Ascending aorta (tissue), 2 donors: ENCODE results near the gene BTN2A1. TPM values are rescaled to one million over a fixed set of nuclear protein-coding genes. Genes with fewer than 3 reads are reported as not detected.

ENCODE experiments used
- DNase-seq, 2 donors: peaks; one replicate each; pipeline ENCODE4 v3.0.0-alpha.2; 2019; ENCODE audit warnings: low spot score in 2 of 2
- H3K27ac ChIP-seq, 2 donors: fragments of 200-600 bp; sonication (generic); one replicate each; pipeline ENCODE4 v1.5.1; 2016 to 2017; ENCODE audit warnings: mild to moderate bottlenecking in 1 of 2
- H3K27me3 ChIP-seq: fragments of 200-600 bp; sonication (generic); one replicate; pipeline ENCODE4 v1.5.1; 2017
- H3K36me3 ChIP-seq, 2 donors: fragments of 200-600 bp; sonication (generic); one replicate each; pipeline ENCODE4 v1.5.1; 2016
- H3K4me1 ChIP-seq, 2 donors: fragments of 200-600 bp; sonication (generic); one replicate each; pipeline ENCODE4 v1.5.1; 2016 to 2017; ENCODE audit warnings: mild to moderate bottlenecking in 1 of 2
- H3K4me3 ChIP-seq, 2 donors: fragments of 200-600 bp; sonication (generic); one replicate each; pipeline ENCODE4 v1.5.1; 2016 to 2017; ENCODE audit warnings: mild to moderate bottlenecking in 1 of 2
- H3K9me3 ChIP-seq, 2 donors: fragments of 200-600 bp; sonication (generic); one replicate each; pipeline ENCODE4 v1.5.1; 2016
- intact Hi-C: fragments of 100-400 bp; cut with DNase I; formaldehyde crosslinking; loops from one replicate; pipeline ENCODE4 v1.15.1; 2023
- total RNA-seq: library from RNA; depleted of rRNA; stranded (reverse); fragments of >200 nt; gene quantifications from one replicate; pipeline ENCODE4 v1.1.0, GENCODE V29; 2016
- TF ChIP-seq, protein P1 (sequence below), 3 experiments: fragments of 200-600 bp in 2 of 3; fragments of 450-650 bp in 1 of 3; sonication (generic) in 2 of 3; IDR thresholded peaks; one replicate each; pipeline ENCODE4 v1.5.1; 2016 to 2019; ENCODE audit warnings: antibody characterized with exemption in 3 of 3, mild to moderate bottlenecking in 1 of 3, moderate library complexity in 1 of 3

The BTN2A1 gene
- total RNA-seq, 1 donor from 2014 or later: 8.3 TPM

DNA sequence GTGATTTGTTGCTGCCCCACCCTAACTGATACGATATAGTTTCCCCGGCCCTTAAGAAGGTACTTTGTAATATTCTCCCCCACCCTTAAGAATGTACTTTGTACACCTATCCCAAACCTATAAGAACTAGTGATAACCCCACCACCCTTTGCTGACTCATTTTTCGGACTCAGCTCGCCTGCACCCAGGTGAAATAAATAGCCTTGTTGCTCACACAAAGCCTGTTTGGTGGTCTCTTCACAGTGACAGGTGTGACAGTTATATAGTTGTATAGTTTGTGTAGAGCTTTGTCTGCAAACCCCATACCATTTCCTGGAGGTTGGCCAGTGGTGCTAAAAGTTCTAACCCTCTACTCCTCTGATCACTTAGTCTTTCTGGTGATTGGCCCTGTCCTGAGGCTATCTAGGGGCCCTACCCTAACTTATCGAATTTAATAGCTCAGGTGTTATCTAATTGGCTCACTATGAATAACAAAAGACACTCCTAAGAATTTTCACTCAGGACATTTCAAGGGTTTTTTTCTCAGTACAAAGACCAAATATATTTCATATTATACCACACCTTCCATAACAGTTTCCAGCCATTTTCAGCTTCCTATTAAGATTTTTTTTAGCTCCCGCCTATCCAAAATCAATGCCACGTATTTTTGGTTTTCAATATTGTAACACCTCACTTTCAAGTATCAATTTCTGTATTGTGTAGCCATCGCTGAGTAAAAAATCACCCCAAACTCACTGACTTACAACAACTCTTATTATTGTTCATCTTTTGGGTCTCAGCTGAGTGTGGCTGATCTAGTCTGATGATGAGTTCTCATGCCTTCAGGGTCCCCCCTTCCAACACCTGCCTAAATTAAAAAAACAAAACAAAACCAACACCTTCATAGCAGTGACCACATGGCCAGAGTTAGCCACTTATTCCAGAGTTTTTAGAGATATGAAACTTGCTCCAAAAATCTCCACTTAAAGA is 32.5 kb downstream of the BTN2A1 start:
- no peaks in the 10 kb centered on the region for H3K27me3 ChIP-seq
- no peaks in the 10 kb centered on the region for H3K9me3 ChIP-seq
- TF ChIP-seq, protein P1, sequence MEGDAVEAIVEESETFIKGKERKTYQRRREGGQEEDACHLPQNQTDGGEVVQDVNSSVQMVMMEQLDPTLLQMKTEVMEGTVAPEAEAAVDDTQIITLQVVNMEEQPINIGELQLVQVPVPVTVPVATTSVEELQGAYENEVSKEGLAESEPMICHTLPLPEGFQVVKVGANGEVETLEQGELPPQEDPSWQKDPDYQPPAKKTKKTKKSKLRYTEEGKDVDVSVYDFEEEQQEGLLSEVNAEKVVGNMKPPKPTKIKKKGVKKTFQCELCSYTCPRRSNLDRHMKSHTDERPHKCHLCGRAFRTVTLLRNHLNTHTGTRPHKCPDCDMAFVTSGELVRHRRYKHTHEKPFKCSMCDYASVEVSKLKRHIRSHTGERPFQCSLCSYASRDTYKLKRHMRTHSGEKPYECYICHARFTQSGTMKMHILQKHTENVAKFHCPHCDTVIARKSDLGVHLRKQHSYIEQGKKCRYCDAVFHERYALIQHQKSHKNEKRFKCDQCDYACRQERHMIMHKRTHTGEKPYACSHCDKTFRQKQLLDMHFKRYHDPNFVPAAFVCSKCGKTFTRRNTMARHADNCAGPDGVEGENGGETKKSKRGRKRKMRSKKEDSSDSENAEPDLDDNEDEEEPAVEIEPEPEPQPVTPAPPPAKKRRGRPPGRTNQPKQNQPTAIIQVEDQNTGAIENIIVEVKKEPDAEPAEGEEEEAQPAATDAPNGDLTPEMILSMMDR (IDR thresholded peaks at IDR 0.05): no peak
- H3K4me1 ChIP-seq: no peaks in the 10 kb centered on the region
- H3K36me3 ChIP-seq: no peaks in the 10 kb centered on the region
- no peak overlapping the region for H3K27ac ChIP-seq
- no peak for DNase-seq
- H3K4me3 ChIP-seq: no peak overlapping the region
- intact Hi-C loops: no loop called here

DNA sequence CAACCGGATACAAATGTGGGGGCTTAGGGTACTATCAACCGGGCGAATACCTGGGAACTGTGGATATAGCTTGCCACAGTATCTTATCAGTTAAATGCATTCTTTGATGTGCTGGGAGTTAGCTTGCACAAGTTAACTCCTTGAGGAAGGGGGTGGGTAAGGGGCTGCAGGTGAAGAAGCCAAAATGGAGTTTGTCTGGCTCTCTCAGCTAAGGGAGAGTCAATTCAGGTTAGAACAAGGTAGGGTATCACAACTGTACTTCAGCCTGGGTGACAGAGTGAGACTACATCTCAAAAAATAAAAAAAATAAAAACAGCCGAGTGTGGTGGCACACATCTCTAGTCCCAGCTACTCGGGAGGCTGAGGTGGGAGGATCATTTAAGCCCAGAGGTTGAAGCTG is 33.8 kb downstream of the BTN2A1 start:
- Histone ChIP-seq H3K36me3 (no peaks in the 10 kb centered on the region), H3K9me3 (no peaks in the 10 kb centered on the region)

DNA sequence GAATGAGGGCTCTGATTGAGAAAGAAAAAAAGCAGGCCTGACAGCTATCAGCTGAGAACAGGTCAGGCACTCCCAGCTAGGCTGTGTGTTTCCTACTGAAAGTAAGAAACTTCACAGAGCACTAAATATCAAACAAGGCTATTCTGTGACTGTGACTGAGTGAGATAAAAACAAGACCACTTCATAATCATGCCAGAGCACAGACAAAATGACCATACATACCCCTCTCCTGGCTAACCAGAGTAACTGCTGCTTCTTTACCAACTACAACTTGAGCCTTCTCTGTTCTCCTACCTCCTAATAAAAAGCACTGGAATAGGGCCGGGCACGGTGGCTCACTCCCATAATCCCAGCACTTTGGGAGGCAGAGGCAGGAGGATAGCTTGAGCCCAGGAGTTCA is 35.5 kb downstream of the BTN2A1 start:
- Histone ChIP-seq H3K36me3 (no peaks in the 10 kb centered on the region), H3K27me3 (no peaks in the 10 kb centered on the region), H3K4me3 (no peak overlapping the region), H3K4me1 (no peaks in the 10 kb centered on the region), H3K9me3 (no peaks in the 10 kb centered on the region), H3K27ac (no peak overlapping the region)
- TF ChIP-seq, protein P1 (IDR thresholded peaks at IDR 0.05): no peak
- intact Hi-C loops: no loop called here
- DNase-seq: no peak

More for the DNA sequence above, 33.8 kb downstream of the BTN2A1 start:
- Histone ChIP-seq H3K4me3 (no peak overlapping the region), H3K27me3 (no peaks in the 10 kb centered on the region), H3K4me1 (no peaks in the 10 kb centered on the region), H3K27ac (no peak overlapping the region)
- intact Hi-C loops: no loop called here
- TF ChIP-seq, protein P1 (IDR thresholded peaks at IDR 0.05): no peak
- no peak for DNase-seq

DNA sequence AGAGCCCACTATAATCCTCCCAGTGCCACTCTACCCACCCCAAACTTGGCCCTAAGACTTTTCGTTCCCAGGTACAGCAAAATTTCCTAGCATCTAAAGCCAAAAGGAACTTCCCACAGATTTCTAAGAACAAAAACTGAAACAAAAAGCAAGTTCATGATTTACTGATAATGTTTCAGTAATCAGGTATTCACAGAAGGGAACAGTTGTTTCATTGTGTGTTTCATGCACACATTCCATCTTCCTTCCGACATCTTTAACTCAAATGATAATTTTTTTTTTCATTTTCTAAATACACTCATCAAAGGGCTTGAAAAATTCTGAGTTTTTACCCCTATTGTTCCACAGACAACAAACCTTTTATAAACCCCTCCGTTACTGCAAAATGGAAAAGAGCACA is 36.4 kb downstream of the BTN2A1 start:
- intact Hi-C loops: no loop called here
- TF ChIP-seq, protein P1 (IDR thresholded peaks at IDR 0.05): no peak
- no peak for DNase-seq

DNA sequence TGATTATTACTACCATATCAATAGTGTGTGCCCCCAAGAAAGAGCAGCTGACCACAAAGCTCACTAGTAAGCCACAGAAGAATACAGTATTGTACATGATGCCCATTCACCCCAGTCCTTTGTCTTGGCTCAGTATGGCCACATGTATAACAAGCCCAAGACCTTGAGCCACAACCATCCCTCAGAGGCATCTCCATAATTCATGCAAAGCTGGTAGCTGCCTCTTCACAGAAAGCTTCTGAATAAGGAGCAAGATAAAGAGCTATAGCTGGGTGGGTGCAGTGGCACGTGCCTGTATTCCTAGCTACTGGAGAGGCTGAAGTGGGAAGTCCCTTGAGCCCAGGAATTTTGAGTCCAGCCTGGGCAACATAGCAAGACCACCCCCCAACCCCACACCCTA is 37.5 kb downstream of the BTN2A1 start:
- TF ChIP-seq, protein P1 (IDR thresholded peaks at IDR 0.05): no peak
- intact Hi-C loops: no loop called here
- no peak for DNase-seq

More for the DNA sequence above, 36.4 kb downstream of the BTN2A1 start:
- no peaks in the 10 kb centered on the region for H3K27me3 ChIP-seq
- H3K4me1 ChIP-seq: no peaks in the 10 kb centered on the region
- no peak overlapping the region for H3K4me3 ChIP-seq
- no peaks in the 10 kb centered on the region for H3K9me3 ChIP-seq
- no peaks in the 10 kb centered on the region for H3K36me3 ChIP-seq
- no peak overlapping the region for H3K27ac ChIP-seq

More for the DNA sequence above, 37.5 kb downstream of the BTN2A1 start:
- H3K27me3 ChIP-seq: no peaks in the 10 kb centered on the region
- H3K36me3 ChIP-seq: no peaks in the 10 kb centered on the region
- no peak overlapping the region for H3K27ac ChIP-seq
- H3K4me3 ChIP-seq: no peak overlapping the region
- H3K9me3 ChIP-seq: no peaks in the 10 kb centered on the region
- H3K4me1 ChIP-seq: no peaks in the 10 kb centered on the region
